ENCODE results near the gene CDH15.

Gene CDH15

GRCh38 chr16:89150090-89150835, 21.3 kb upstream of the CDH15 start:
- Histone ChIP-seq H3K4me2 (ENCODE audit: insufficient read depth, low read length) (no peak overlapping the region), H3K27me3 (ENCODE audit: insufficient read depth, low read length, poor library complexity) (no peaks in the 10 kb centered on the region), H3K79me2 (ENCODE audit: insufficient read depth, low read length) (no peaks in the 10 kb centered on the region), H2AFZ (ENCODE audit: low read depth, low read length) (no peak overlapping the region), H3K9ac (ENCODE audit: low read depth, low read length) (no peak overlapping the region), H3K4me1 (ENCODE audit: insufficient read depth, low read length) (no peaks in the 10 kb centered on the region), H3K27ac (ENCODE audit: low read length) (no peak overlapping the region), H3K4me3 (ENCODE audit: low read depth in 1 of 2, low read length in 2 of 2) (no peak overlapping the region), H4K20me1 (ENCODE audit: insufficient read depth, low read length) (no peaks in the 10 kb centered on the region), H3K9me3 (ENCODE audit: insufficient read depth, low read length, severe bottlenecking) (peaks cover 20% of the 10 kb centered on the region), H3K36me3 (ENCODE audit: insufficient read depth, low read length) (peaks cover 56% of the 10 kb centered on the region)
- ATAC-seq (ENCODE audit: insufficient read depth, low read depth) (no peak), DNase-seq (no peak)
- TF ChIP-seq EZH2 (IDR thresholded peaks at IDR 0.05; ENCODE audit: borderline replicate concordance, low read depth, low read length, severe bottlenecking) = no peak
- no peak for TF ChIP-seq CTCF (IDR thresholded peaks at IDR 0.05; ENCODE audit: borderline replicate concordance, extremely low read depth, low read length, poor library complexity, severe bottlenecking)

GRCh38 chr16:89150981-89151380, 20.6 kb upstream of the CDH15 start:
- peaks cover 20% of the 10 kb centered on the region for H3K9me3 ChIP-seq (ENCODE audit: insufficient read depth, low read length, severe bottlenecking)
- no peak overlapping the region for H3K9ac ChIP-seq (ENCODE audit: low read depth, low read length)
- H3K36me3 ChIP-seq (ENCODE audit: insufficient read depth, low read length) = peaks cover 49% of the 10 kb centered on the region
- no peaks in the 10 kb centered on the region for H3K27me3 ChIP-seq (ENCODE audit: insufficient read depth, low read length, poor library complexity)
- no peak overlapping the region for H3K4me3 ChIP-seq (ENCODE audit: low read depth in 1 of 2, low read length in 2 of 2)
- TF ChIP-seq CTCF (IDR thresholded peaks at IDR 0.05; ENCODE audit: borderline replicate concordance, extremely low read depth, low read length, poor library complexity, severe bottlenecking) (no peak), EZH2 (IDR thresholded peaks at IDR 0.05; ENCODE audit: borderline replicate concordance, low read depth, low read length, severe bottlenecking) (no peak)
- H3K79me2 ChIP-seq (ENCODE audit: insufficient read depth, low read length) = no peaks in the 10 kb centered on the region
- H2AFZ ChIP-seq (ENCODE audit: low read depth, low read length) = no peak overlapping the region
- no peak overlapping the region for H3K27ac ChIP-seq (ENCODE audit: low read length)
- DNase-seq (no peak), ATAC-seq (ENCODE audit: insufficient read depth, low read depth) (no peak)
- no peak overlapping the region for H3K4me2 ChIP-seq (ENCODE audit: insufficient read depth, low read length)
- no peaks in the 10 kb centered on the region for H4K20me1 ChIP-seq (ENCODE audit: insufficient read depth, low read length)
- no peaks in the 10 kb centered on the region for H3K4me1 ChIP-seq (ENCODE audit: insufficient read depth, low read length)

- no peak overlapping the region for H3K27ac ChIP-seq (ENCODE audit: low read length)
- H3K9ac ChIP-seq (ENCODE audit: low read depth, low read length) = no peak overlapping the region
- H3K4me2 ChIP-seq (ENCODE audit: insufficient read depth, low read length) = no peak overlapping the region
- no peaks in the 10 kb centered on the region for H3K79me2 ChIP-seq (ENCODE audit: insufficient read depth, low read length)
- TF ChIP-seq EZH2 (IDR thresholded peaks at IDR 0.05; ENCODE audit: borderline replicate concordance, low read depth, low read length, severe bottlenecking) = no peak
- no peak for TF ChIP-seq CTCF (IDR thresholded peaks at IDR 0.05; ENCODE audit: borderline replicate concordance, extremely low read depth, low read length, poor library complexity, severe bottlenecking)
- ATAC-seq (ENCODE audit: insufficient read depth, low read depth) (peak; percentile 45; the same call in 2 of the 3 replicates), DNase-seq (peak; percentile 36)
- peaks cover 32% of the 10 kb centered on the region for H3K36me3 ChIP-seq (ENCODE audit: insufficient read depth, low read length)
- H2AFZ ChIP-seq (ENCODE audit: low read depth, low read length) = no peak overlapping the region
- no peaks in the 10 kb centered on the region for H3K4me1 ChIP-seq (ENCODE audit: insufficient read depth, low read length)
- H3K9me3 ChIP-seq (ENCODE audit: insufficient read depth, low read length, severe bottlenecking) = peaks cover 25% of the 10 kb centered on the region
- H3K27me3 ChIP-seq (ENCODE audit: insufficient read depth, low read length, poor library complexity) = no peaks in the 10 kb centered on the region
- no peaks in the 10 kb centered on the region for H4K20me1 ChIP-seq (ENCODE audit: insufficient read depth, low read length)
- no peak overlapping the region for H3K4me3 ChIP-seq (ENCODE audit: low read depth in 1 of 2, low read length in 2 of 2)
Observed at GRCh38 chr16:89152831-89153700, 18.5 kb upstream of the CDH15 start.
